GM12892 (cell line): ENCODE results near the gene TMEM232.

Experiments used
- POLR2A ChIP-seq: IDR thresholded peaks from 2 replicates; pipeline ENCODE4 v1.6.1; 2011; ENCODE audit warnings: low read depth, low read length, control low read depth
- TAF1 ChIP-seq: IDR thresholded peaks from 2 replicates; pipeline ENCODE4 v1.6.1; 2011; ENCODE audit warnings: low read depth, mild to moderate bottlenecking, control low read depth, low read length, borderline replicate concordance

DNA sequence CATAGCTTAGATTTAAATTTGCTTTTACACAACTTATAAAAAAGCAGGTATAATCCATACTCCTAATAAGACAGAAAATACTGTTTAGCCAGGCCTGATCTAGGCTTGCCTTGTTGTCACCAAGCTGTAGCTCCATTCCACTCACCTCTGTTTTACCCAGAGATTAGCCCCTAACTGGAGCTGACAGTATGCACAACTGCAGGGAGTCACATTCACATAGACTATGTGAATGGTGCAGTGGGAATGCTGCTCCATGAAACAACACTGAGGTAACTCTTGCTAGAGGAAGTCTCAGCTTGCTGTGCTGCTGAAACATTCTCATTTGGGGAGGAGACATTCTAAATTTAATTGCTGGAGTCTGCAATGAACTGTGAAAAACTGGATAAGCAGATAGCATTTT is 209.1 kb downstream of the TMEM232 start:
- TF ChIP-seq TAF1 = no peak
- TF ChIP-seq POLR2A = no peak
